ENCODE results near the gene CACNA1C.

The CACNA1C gene

DNA sequence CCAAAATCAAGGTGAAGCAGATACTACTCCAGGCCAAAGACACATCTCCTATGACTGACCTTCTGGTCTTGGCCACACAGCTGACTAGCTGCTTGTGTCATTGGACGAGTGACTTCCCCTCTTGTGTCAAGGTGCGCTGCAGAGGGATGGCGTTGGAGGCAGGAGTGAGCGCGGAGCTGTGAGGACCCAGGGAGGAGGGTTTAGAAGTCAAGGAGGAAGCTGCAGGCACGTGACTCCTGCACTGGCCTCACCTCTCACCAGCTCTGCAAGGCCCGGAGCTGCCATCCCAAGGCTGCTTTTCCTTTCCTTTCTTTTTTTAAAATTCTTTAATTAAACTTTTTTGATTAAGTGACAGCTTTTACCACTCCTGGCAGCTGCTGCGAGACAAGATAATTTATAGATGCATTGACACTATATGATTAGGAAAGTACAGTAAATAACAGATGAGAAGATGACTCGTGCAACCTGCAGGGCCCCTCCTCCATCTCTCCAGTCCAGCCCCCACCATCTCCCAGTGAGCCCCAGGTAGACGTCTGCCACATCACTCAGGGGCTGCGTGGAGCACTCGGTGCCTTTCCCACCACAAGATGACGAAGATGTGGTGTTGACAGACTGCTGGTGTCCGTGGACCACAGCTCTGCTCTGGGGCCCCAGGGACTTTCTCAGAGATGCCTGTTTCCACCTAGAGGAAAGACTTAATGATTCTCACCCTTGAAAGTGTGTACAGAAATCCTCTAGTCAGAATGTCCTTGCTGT lies 350.6 kb downstream of the CACNA1C start:
- no peak for DNase-seq

DNA sequence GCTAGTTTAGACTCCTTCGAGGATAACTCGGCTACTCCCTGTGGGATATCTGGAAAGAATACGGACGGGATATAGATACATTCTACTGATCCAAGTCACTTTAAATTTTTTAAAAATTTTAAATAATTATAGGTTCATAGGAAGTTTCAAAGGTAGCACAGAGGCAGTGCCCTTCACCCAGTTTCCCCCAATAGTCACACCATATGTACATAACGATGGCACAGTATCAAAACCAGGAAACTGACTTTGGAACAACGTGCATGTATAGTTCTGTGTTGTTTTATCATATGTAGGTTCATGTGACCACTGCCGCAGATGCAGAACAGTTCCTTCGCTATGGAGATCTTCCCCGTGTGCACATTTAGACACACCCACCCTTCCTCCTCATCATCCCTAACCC lies 352.3 kb downstream of the CACNA1C start:
- DNase-seq: no peak

DNA sequence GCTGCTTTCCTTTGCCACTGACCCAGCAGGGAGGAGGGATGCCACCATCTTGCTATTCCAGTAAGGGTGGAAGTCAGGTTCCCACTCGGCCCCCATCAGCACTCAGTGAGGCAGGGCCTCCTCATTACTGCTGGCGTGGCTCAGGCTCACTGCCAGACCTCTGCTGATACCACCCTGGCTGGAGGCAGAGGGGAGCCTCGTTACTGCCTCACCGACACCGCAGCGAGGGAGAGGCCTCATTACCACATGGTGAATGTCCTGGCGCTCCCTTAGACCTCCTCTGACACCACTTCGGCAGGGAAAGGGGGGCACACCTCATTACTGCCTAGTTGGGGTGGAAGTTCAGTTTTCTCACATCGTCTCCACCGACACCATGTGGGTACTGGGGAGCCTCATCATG lies 354.1 kb downstream of the CACNA1C start:
- no peak for DNase-seq

DNA sequence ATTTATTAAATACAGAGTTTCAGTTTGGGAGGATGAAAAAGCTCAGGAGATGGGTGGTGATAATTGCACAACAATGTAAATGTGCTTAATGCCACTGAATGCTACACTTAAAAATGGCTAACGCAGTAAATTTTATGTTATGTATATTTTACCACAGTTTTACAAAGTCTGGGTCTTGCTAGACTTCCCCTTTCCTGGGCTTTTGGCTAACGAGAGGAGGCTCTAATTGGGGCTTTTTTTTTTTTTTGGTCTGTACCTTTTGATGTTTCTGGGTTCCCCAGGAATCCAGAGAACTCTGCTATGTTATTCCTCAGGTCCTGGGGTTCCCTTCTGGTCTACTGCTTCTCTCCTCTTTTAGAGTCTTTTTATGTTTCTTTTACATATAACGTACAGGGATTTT lies 355.5 kb downstream of the CACNA1C start:
- no peak for DNase-seq

DNA sequence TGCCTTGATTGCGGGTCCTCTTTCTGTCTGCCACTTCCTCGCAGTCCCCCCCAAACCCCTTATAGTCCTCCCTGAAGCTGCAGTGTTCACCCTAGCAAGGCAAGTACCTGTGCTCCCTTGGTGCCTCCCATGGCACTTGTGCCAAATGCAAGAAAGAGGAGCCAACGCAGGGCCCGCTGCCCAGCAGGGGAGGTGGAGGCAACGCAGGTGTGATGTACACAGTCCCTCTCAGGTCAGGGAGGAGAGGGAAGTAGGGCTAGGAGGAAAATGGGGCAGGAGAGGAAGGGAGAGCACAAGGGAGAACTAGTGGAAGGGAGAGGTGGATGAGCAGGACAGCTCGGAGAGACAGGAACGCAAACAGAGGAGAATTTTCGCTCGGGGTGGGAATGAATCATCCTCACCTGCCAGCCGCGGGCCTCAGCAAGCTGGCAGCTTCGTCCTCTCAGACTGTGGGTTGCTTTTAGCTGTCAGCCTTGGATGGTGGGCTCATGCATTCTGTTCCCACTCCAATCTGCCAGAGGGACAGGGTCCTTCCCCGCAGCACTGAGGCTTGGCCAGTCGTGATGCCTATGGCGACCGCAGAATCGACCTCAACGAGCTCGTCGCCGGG lies 357.0 kb downstream of the CACNA1C start:
- no peak for DNase-seq

DNA sequence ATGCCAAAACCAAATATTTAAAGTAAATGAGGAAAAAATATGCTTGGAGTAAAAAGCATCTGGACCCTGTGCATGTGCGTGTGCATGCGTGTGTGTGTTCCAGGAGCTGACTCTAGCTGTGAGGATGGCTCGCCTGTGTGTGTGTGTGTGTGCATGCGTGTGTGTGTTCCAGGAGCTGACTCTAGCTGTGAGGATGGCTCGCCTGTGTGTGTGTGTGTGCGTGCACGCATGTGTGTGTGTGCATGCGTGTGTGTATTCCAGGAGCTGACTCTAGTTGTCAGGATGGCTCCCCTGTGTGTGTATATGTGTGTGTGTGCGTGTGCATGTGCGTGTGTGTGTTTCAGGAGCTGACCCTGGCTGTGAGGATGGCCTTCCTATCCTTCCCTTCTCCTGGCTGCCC lies 357.7 kb downstream of the CACNA1C start:
- no peak for DNase-seq

DNA sequence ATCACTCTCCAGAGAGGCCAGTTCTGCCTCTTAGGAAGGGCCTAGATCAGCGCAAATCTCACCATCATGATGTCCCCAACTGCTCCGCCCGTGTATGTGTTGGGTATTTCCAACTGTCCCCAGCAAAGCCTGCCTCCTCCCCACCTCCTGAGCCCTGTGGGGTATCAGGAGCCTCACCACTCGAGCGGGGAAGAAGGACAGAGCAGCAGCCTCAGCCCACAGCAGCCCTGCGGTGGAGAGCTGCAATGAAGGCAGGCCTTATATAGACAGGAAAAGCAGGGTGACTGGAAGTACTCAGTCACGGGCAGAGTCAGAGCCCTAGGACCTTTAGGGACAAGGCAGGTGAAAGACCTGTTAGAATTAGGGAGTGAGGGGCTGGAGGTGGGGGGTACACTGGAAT lies 358.2 kb downstream of the CACNA1C start:
- DNase-seq: no peak

DNA sequence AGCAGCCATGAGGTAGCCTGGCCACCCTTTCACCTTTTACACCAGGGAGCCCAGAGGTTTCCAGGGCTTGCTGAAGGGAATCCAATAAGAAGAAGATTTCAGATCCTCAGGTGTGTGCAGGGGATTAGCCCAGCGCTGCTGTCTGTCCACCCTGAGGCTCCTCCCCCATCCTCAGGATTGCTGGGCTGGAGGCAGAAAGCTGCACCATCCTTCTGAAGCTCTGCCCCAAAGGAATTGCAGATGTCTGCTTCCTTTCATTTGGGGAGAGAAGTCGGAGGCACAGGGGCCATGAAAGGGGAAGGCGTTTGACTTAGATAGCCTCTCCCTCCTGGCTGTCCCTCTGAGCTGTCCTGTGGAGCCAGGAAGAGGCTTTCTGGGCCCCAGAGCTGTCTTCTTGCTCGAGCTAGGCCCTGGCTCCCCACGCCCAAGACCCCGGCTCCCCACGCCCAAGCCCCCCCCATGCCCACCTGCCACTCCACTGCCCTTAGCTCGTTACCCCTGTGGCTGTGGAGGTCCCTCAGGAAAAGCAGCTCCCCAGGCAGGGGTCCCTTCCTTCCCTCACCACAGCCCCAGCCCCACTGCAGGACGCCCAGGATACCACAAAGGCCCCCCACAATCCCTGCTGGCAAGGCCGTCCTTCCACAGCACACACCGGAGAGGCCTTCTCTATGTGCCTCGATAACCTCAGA lies 359.0 kb downstream of the CACNA1C start:
- no peak for DNase-seq

DNA sequence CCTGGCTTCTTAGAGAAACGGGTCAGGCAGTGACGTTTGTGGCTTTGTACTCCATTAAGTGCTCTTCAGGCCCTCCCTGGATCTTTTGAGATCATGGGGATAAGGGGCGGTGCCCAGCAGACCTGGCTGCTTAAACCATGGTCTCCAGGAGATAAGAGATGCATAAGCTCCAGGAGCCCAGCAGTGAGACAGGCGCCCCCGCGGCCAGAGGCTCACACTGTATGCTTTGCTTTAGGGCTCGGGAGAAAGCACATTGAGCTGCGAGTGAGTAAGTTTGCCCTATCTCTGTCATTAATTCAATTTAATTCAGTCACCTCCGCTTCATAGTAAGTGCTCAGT lies 359.5 kb downstream of the CACNA1C start:
- no peak for DNase-seq

DNA sequence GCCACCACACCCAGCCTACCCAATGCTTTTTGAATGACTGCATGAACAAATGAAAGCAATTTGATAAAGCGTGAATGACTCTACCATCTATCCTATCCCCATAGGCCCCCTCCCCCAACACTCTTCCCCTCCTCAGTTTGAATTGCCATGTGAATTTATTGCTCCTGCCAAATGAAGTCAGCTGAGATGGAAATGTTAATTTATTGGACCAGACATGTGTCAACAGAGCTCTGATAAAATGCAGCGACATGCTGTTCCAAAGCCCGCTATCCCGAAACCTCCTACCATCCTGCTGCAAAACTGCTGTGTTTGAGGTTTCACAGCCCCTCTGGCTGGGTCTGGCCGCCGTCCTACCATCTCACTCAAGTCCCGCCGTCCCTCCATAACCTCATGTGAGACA lies 360.5 kb downstream of the CACNA1C start:
- DNase-seq: no peak

DNA sequence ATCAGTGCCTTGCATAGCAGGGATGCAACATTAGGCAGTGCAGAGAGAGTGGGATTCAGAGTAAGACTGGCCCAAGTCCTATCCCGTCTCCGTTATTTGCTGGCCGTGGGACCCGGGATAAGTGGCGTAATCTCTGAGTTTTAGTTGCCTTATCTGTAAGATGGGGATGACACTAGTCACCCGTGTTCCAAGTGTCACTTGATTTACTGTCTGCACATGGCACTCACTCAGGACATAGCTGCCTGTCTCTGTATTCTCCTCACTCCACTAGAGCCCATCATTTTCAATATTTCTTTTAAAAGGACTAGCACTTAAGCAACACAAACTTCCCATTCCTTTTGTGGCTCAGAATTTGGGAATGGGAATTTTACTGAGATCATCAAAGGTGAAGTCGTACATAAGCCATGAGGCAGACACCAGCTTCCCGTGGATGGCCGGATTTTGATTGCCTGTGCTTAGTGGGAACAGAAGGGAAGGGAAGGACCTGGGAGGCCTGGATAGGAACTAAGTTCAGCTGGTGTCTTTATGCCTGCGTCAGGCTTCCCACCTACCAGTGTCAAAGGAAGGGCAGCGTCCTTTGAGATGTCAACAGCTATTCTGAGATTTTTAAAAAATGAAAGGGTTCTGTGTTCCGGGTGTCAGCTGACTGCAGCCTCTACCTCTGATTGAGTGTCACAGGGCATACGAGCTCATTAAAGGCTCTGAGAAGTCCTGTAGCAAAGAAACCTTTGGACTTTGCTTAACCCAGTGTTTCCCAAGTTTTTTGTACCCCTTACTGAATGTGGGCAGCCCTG lies 361.4 kb downstream of the CACNA1C start:
- DNase-seq: no peak

DNA sequence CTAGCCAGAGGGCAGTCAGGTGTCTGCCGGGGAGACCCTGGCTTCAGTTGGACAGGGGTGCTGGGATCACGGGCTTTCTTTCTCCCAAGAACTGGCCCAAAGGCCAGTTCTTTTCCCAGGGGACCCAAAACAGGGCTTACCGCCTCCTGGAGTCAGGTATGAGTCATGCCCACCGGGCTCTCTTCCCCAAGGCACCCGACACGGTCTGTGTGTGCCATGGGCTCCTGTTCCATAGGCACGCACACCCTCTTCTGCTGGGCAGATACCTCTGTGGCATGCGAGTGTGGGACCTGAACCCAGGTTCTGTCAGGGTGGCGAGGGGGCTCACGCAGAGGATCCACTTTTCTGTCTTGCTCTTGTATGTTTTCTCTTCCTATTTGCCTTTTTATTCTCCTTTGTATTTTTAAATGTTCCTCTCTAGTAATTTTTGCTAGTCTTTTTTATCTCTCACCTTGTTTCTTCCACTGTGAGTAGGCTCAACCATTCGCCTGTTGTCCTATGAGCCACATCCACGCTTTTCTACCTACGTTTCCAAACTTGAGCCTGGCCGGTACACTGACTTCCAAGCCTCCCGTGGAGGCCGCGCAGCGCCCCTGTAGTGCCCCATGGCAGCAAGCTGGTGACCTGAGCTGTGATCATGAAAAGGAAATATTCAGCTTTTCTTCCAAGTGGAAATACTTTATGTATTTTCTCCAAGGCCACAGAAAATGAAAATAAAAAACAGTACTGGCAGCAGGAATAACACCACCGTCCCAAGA lies 362.2 kb downstream of the CACNA1C start:
- no peak for DNase-seq

DNA sequence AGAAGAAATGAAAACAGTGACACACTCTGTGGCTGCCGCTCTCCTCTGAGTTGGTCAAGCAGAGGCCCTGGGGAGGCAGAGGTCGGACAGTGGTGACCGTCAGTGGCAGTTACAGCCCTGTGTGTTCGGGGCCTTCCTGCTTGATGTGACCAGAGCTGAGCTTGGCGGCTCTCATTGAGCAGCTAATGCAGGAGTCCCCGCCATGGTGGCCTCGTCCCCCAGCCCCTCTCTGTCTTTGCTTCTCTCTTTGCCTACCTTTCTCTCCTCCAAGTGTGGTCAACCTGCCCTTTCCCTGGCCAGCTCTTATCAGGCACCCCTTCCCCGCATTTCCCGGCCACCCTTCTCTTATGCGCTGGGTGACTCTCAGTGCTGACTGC lies 362.8 kb downstream of the CACNA1C start:
- DNase-seq: no peak

DNA sequence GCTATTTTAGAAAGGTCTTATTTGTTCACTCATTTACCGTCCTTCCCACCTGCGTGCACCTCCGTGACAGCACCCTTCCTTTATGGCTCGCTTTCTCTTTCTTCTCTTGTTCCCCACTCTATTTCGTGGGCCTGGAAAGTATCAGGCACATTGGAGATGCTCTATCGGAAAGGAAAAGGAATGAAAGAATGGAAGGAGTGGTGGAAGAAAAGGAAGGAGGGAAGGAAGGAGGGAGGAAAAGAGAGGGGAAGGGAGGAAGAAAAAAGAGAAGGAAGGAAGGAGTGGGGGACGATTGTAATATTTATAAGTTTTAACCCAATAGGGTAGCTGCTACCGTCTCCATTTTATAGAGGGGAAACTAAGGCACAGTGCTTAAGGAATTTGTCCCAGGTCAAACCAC lies 363.4 kb downstream of the CACNA1C start:
- DNase-seq: no peak

DNA sequence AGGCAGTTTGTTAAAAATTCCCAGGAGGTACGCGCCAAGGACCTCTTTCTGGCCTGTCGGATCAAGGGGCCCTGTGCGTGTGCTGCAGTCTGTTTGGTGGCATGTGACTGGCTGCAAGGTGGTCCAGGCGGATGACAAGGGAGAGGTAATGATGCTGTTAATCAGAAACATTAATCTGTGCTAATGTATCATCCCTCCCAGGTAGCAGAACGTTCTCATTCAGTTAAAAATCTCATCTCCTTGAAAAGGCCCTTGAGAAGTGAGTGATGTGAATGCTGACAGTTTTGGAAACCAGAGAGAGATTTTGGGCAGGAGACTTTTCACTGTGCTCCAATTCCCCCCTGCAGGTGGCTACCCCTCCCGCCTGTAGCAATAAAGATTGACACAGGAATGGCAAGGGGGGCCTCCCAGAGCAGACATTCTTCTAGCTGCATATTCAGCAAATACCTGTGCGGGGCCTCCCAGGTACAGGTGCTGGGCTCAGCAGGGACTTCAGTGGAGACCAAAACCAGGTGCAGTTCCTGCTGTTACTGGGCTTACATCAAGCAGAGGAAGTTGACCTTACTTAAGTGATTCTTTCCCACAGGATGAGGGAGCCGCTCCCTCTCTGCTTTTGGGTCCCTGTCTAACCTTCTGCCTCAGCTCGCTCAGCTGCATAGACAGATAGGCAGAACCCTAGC lies 364.8 kb downstream of the CACNA1C start:
- DNase-seq: no peak

DNA sequence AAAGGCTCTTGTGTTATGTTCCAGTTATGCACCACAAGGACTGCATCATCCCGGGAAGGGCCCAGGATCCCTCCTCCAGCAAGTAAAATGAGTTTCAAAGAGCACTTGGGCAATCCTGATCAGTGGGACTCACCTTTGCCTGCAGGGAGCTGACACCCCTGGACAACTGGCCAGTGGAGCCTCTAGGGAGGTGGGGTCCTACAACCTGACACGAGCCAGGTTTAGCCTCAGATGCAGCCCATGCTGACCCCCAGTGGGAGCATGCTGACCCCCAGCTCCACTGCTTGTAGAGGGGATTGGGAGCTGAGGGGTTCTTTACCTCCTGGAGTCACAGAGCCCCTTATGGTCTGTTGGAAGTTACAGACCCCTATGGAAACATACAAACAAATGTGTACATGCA lies 365.8 kb downstream of the CACNA1C start:
- DNase-seq: no peak

DNA sequence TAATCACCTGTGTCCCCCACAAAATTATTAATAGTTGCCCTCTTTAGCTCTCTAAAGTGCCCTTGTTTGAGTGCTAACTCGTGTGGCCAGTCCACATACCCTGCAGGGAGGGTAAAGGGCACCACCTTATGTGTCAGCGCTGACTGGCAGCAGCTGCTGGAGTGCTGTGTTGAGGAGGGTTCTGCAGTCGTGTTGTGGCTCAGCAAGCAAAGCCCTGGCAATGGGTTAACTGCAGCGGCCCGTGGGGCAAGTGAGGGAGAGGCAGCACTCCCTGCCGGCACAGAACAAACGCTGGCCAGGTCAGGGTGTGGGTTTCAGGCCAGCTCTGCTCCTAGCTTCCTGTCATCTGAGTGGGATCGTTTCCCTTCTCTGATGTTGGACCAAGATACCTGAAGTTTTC lies 369.8 kb downstream of the CACNA1C start:
- DNase-seq: no peak

DNA sequence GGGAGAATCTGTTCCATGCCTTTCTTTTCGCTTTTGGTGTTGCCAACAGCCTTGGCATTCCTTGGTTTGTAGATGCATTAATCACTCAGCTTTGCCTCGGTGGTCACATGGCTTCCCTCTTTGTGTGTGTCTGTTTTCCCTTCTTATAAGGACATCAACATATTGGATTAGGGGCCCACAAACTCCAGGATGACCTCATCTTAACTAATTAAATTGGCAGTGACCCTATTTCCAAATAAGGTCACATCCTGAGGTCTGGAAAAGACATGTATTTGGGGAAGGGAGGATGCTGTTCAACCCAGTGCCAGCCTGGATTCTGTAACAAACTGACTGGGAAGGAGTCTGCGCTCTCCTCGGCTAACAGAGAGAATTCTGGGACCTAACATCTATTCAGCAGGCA lies 376.2 kb downstream of the CACNA1C start:
- DNase-seq: no peak

DNA sequence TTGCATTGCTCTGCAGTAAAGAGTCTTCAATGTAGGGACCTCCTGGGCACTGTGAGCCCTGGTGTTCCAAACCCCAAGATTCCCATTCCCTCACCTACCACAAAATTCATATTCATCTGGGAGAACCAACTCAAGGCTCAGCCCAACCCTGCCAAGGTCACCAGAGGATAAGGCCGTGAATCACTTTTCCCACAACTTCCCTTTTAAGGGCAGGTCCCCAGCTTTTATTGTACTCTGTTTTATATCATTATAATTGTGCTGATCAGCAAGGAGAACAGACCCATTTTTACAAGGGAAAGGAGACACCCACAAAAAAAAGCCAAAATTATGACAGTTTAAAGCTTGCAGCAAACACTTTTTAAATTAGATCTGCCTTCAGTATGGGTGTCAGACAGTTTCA lies 379.0 kb downstream of the CACNA1C start:
- no peak for DNase-seq

DNA sequence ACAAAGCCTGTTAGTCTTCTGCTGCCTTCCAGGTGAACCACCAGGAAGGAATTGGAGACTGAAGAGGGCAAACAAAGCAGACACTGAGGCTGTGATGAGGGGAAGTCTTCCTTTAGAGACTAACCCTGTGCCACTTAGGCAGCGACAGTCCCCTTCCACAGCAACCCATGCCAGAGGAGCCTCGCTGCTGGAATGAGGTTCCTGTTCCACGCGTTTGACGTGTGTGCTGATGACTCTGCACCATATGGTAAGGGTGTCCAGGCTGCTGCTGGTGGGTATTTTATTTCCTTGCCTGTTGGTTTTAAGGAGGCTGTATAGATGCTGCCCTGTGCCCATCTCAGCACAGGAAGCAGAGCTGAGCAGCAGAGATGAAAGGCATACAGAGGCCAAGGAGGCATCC lies 380.1 kb downstream of the CACNA1C start:
- DNase-seq: no peak

DNA sequence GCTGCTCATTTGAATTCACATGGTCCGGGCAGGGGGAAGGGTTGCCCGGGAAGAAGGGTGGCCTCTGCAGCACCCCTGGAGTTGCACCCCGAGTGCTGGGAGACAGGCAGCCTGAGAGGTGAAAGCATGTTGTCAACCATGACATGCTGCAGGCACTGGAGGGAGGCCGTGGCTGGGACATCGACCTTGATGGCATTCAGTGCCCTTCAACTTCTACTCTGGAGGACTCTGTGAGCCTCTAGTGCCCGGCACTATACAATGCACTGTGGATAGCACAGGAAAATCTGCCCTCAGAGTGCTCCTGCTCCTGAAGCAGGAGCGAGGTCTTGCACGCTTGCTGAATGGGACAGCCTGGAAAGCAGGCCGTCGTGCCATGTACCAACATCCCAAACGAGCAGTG lies 382.7 kb downstream of the CACNA1C start:
- DNase-seq: no peak

DNA sequence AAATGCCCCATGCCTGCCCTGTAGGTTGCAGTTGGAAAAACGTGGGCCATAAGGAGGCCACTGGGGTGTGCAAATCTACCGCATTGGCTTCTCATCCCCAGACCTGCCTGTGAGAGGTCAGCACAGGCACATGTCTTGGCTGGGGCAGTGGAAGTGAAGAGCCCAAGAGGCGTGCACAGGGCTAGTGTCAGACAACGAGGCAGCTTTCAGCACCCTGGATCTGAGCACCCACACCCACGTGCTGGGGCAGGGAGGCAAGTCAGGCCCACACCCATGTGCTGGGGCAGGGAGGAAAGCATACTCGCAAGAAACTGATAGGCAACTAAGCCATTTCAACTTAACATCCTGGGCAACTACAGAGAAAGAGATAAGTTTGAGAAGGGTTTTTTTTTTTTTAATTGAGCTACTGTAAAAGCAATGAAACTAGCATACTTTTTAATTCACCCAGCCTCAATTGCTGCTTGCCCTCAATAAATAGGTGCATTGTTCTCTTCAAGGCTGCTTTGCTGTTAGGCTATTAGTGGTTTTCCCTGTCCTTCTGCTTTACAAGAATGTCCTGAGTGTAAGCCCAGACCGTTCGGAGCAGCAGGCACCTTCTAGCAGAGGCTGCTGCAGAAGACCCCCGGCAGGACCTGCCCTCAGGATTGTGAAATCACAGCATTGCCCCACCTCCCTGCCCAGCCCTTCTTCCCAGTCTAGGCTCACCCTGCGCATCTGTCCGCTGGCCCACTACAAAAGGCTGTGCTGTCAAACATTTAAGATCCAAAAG lies 386.7 kb downstream of the CACNA1C start:
- no peak for DNase-seq
